ENCODE measurements around the gene UBE2QL1.

Gene UBE2QL1

GRCh38 chr5:6542421-6543345 is 94.0 kb downstream of the UBE2QL1 start:
- Histone ChIP-seq H3K36me3 (ENCODE audit: control insufficient read depth in 2 of 2, insufficient read depth in 1 of 2, low read length in 2 of 2) (no peaks in the 10 kb centered on the region), H3K9me3 (ENCODE audit: control insufficient read depth, insufficient read depth, low read depth, low read length) (no peaks in the 10 kb centered on the region), H3K4me3 (ENCODE audit: low read depth, low read length) (no peak overlapping the region), H3K27ac (ENCODE audit: extremely low read depth, low read depth, low read length) (no peak overlapping the region), H3K4me1 (ENCODE audit: control insufficient read depth, insufficient read depth, low read length) (no peaks in the 10 kb centered on the region)
- TF ChIP-seq ZNF302 (tag by site-specific recombination; IDR thresholded peaks at IDR 0.05; ENCODE audit: low read depth) (no peak), ZNF560 (tag by site-specific recombination; IDR thresholded peaks at IDR 0.05; ENCODE audit: borderline replicate concordance) (no peak), ZNF184 (tag by site-specific recombination; IDR thresholded peaks at IDR 0.05) (no peak), KLF1 (tag by site-specific recombination; IDR thresholded peaks at IDR 0.05) (0 out of 2 replicates have a peak, but pooled peaks have one; percentile 27)
- CTCF ChIA-PET = interaction anchor here (0.7 kb wide), 1 partner anchor 996 kb away, joined by 3 read pairs; no protein-coding TSS in a partner anchor
- POLR2A ChIA-PET = no interaction called here

- H3K9me3 ChIP-seq (ENCODE audit: control insufficient read depth, insufficient read depth, low read depth, low read length) = no peaks in the 10 kb centered on the region
- no peaks in the 10 kb centered on the region for H3K4me1 ChIP-seq (ENCODE audit: control insufficient read depth, insufficient read depth, low read length)
- ChIA-PET POLR2A (no interaction called here), CTCF (no interaction called here)
- H3K27ac ChIP-seq (ENCODE audit: extremely low read depth, low read depth, low read length) = no peak overlapping the region
- H3K4me3 ChIP-seq (ENCODE audit: low read depth, low read length) = no peak overlapping the region
- H3K36me3 ChIP-seq (ENCODE audit: control insufficient read depth in 2 of 2, insufficient read depth in 1 of 2, low read length in 2 of 2) = no peaks in the 10 kb centered on the region
- TF ChIP-seq, protein P1, sequence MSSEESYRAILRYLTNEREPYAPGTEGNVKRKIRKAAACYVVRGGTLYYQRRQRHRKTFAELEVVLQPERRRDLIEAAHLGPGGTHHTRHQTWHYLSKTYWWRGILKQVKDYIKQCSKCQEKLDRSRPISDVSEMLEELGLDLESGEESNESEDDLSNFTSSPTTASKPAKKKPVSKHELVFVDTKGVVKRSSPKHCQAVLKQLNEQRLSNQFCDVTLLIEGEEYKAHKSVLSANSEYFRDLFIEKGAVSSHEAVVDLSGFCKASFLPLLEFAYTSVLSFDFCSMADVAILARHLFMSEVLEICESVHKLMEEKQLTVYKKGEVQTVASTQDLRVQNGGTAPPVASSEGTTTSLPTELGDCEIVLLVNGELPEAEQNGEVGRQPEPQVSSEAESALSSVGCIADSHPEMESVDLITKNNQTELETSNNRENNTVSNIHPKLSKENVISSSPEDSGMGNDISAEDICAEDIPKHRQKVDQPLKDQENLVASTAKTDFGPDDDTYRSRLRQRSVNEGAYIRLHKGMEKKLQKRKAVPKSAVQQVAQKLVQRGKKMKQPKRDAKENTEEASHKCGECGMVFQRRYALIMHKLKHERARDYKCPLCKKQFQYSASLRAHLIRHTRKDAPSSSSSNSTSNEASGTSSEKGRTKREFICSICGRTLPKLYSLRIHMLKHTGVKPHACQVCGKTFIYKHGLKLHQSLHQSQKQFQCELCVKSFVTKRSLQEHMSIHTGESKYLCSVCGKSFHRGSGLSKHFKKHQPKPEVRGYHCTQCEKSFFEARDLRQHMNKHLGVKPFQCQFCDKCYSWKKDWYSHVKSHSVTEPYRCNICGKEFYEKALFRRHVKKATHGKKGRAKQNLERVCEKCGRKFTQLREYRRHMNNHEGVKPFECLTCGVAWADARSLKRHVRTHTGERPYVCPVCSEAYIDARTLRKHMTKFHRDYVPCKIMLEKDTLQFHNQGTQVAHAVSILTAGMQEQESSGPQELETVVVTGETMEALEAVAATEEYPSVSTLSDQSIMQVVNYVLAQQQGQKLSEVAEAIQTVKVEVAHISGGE (tag by site-specific recombination; conservative IDR thresholded peaks at IDR 0.05; ENCODE audit: low read depth) = no peak
- TF ChIP-seq ZNF768 (tag by site-specific recombination; IDR thresholded peaks at IDR 0.05) = no peak
- TF ChIP-seq ZNF610 (tag by site-specific recombination; IDR thresholded peaks at IDR 0.05; ENCODE audit: borderline replicate concordance) = no peak
- TF ChIP-seq KLF10 (tag by site-specific recombination; IDR thresholded peaks at IDR 0.05) = no peak
- TF ChIP-seq ZNF202 (tag by site-specific recombination; IDR thresholded peaks at IDR 0.05; ENCODE audit: borderline replicate concordance) = no peak
- no peak for TF ChIP-seq ZNF10 (tag by site-specific recombination; IDR thresholded peaks at IDR 0.05)
- TF ChIP-seq ZNF366 (tag by site-specific recombination; conservative IDR thresholded peaks at IDR 0.05) = no peak
- TF ChIP-seq ZNF426 (tag by site-specific recombination; IDR thresholded peaks at IDR 0.05) = no peak
- TF ChIP-seq ZNF48 (tag by site-specific recombination; IDR thresholded peaks at IDR 0.05) = no peak
- TF ChIP-seq, protein P2, sequence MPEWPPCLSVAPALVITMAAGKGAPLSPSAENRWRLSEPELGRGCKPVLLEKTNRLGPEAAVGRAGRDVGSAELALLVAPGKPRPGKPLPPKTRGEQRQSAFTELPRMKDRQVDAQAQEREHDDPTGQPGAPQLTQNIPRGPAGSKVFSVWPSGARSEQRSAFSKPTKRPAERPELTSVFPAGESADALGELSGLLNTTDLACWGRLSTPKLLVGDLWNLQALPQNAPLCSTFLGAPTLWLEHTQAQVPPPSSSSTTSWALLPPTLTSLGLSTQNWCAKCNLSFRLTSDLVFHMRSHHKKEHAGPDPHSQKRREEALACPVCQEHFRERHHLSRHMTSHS (tag by site-specific recombination; IDR thresholded peaks at IDR 0.05) = no peak
- TF ChIP-seq ZNF518A (tag by site-specific recombination; conservative IDR thresholded peaks at IDR 0.05; ENCODE audit: low read depth) = no peak
- no peak for TF ChIP-seq ZNF433 (tag by site-specific recombination; IDR thresholded peaks at IDR 0.05; ENCODE audit: low read depth)
- no peak for TF ChIP-seq ZNF335 (tag by site-specific recombination; conservative IDR thresholded peaks at IDR 0.05)
- TF ChIP-seq ZNF571 (tag by site-specific recombination; IDR thresholded peaks at IDR 0.05) = no peak
- no peak for TF ChIP-seq ZNF596 (tag by site-specific recombination; IDR thresholded peaks at IDR 0.05)
- no peak for TF ChIP-seq KLF9 (tag by site-specific recombination; IDR thresholded peaks at IDR 0.05; ENCODE audit: low read depth)
- no peak for TF ChIP-seq SCRT1 (tag by site-specific recombination; IDR thresholded peaks at IDR 0.05; ENCODE audit: borderline replicate concordance)
- TF ChIP-seq, protein P3, sequence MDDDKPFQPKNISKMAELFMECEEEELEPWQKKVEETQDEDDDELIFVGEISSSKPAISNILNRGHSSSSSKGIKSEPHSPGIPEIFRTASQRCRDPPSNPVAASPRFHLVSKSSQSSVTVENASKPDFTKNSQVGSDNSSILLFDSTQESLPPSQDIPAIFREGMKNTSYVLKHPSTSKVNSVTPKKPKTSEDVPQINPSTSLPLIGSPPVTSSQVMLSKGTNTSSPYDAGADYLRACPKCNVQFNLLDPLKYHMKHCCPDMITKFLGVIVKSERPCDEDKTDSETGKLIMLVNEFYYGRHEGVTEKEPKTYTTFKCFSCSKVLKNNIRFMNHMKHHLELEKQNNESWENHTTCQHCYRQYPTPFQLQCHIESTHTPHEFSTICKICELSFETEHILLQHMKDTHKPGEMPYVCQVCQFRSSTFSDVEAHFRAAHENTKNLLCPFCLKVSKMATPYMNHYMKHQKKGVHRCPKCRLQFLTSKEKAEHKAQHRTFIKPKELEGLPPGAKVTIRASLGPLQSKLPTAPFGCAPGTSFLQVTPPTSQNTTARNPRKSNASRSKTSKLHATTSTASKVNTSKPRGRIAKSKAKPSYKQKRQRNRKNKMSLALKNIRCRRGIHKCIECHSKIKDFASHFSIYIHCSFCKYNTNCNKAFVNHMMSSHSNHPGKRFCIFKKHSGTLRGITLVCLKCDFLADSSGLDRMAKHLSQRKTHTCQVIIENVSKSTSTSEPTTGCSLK (tag by site-specific recombination; IDR thresholded peaks at IDR 0.05) = no peak
- TF ChIP-seq YY1 (tag by site-specific recombination; IDR thresholded peaks at IDR 0.05) = no peak
Measured at GRCh38 chr5:6543346-6543730, 94.7 kb downstream of the UBE2QL1 start.

Measured in HEK293 (cell line).